LNCaP clone FGC (cell line): ENCODE data around the gene GALNT18.

Experiments used
- DNase-seq: peaks from one replicate; pipeline ENCODE4 v3.0.0-alpha.2; 2011; ENCODE audit warnings: low read depth
- H3K4me3 ChIP-seq: 2 replicates; pipeline ENCODE4 v1.5.1; 2011; ENCODE audit warnings: mild to moderate bottlenecking, low read depth, low read length, control low read depth
- CTCF ChIP-seq: IDR thresholded peaks from 2 replicates; pipeline ENCODE4 v1.5.1; 2012; ENCODE audit warnings: mild to moderate bottlenecking; ENCODE audit not compliant: control insufficient read depth, insufficient read depth; ENCODE audit errors: extremely low read depth

Gene GALNT18

GRCh38 chr11:11313426-11313825, 308.4 kb downstream of the GALNT18 start:
- TF ChIP-seq CTCF = no peak
- DNase-seq = no peak

GRCh38 chr11:11312738-11313137, 309.1 kb downstream of the GALNT18 start:
- no peak overlapping the region for H3K4me3 ChIP-seq
- TF ChIP-seq CTCF = no peak
- no peak for DNase-seq

More at GRCh38 chr11:11313426-11313825, 308.4 kb downstream of the GALNT18 start:
- no peak overlapping the region for H3K4me3 ChIP-seq

GRCh38 chr11:11311169-11311568, 310.6 kb downstream of the GALNT18 start:
- no peak for DNase-seq
- TF ChIP-seq CTCF = no peak

GRCh38 chr11:11309906-11310305, 311.9 kb downstream of the GALNT18 start:
- H3K4me3 ChIP-seq = no peak overlapping the region
- no peak for TF ChIP-seq CTCF
- DNase-seq = no peak

More at GRCh38 chr11:11311169-11311568, 310.6 kb downstream of the GALNT18 start:
- H3K4me3 ChIP-seq = no peak overlapping the region

GRCh38 chr11:11308249-11308648, 313.6 kb downstream of the GALNT18 start:
- DNase-seq = no peak
- no peak for TF ChIP-seq CTCF
- H3K4me3 ChIP-seq = no peak overlapping the region

- TF ChIP-seq CTCF = no peak
- no peak overlapping the region for H3K4me3 ChIP-seq
- DNase-seq = no peak
Observed at GRCh38 chr11:11306855-11307254, 314.9 kb downstream of the GALNT18 start.

- no peak overlapping the region for H3K4me3 ChIP-seq
- no peak for DNase-seq
- TF ChIP-seq CTCF = no peak
Observed at GRCh38 chr11:11304550-11304949, 317.3 kb downstream of the GALNT18 start.
